Daoy (cell line): Measurements from ENCODE around the gene PCK2. TPM values are rescaled to one million over a fixed set of nuclear protein-coding genes. Genes with fewer than 3 reads are reported as not detected.

Source experiments
- DNase-seq: peaks from one replicate; pipeline ENCODE4 v3.0.0-alpha.2; 2015; ENCODE audit warnings: low read depth
- total RNA-seq: library from RNA; depleted of rRNA; stranded (reverse); fragments of >200 nt; shearing (Covaris generic); gene quantifications from 2 replicates; pipeline ENCODE4 v1.2.3, GENCODE V29; 2014

The PCK2 gene
- total RNA-seq, 1 experiment from 2014 or later, result 6.6 TPM

DNA sequence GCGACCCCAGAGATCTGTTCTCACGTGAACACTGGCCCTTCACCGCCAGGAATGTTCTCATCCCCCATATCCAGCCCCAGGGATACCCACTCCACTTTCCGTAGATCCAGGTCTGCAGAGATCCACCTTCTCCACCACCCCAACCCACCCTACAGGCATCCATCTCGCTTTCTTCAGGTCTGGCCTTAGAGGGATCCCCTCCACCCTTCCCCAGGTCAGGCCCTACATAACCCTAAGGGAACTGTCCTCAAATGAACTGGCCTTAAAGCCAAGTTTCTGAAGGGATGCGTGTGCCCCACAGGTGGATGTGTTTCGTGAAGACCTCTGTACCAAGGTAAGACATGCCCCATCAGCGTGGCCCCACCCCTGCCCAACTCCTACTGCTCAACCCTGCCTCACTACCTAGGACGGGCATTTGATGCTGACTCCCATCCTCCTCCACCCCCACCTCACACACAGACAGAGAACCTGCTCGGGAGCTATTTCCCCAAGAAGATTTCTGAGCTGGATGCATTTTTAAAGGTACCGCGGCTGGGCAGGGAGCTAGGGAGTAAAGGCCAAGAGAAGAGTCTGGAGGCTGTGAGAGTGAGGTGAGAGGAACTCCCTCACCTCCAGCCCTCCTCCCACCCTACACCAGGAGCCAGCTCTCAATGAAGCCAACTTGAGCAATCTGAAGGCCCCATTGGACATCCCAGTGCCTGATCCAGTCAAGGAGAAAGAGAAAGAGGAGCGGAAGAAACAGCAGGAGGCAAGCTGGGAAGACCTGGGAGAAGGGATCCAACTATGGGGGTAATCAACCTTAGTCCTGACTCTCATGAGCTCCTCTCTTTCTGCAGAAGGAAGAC is 42.8 kb downstream of the PCK2 start:
- no peak for DNase-seq

GRCh38 chr14:24137529-24138395 is 43.7 kb downstream of the PCK2 start:
- DNase-seq, result no peak

GRCh38 chr14:24138396-24139271 is 44.5 kb downstream of the PCK2 start:
- DNase-seq, result no peak

- no peak for DNase-seq
These were observed 45.3 kb downstream of the PCK2 start for GRCh38 chr14:24139272-24139934.

DNA sequence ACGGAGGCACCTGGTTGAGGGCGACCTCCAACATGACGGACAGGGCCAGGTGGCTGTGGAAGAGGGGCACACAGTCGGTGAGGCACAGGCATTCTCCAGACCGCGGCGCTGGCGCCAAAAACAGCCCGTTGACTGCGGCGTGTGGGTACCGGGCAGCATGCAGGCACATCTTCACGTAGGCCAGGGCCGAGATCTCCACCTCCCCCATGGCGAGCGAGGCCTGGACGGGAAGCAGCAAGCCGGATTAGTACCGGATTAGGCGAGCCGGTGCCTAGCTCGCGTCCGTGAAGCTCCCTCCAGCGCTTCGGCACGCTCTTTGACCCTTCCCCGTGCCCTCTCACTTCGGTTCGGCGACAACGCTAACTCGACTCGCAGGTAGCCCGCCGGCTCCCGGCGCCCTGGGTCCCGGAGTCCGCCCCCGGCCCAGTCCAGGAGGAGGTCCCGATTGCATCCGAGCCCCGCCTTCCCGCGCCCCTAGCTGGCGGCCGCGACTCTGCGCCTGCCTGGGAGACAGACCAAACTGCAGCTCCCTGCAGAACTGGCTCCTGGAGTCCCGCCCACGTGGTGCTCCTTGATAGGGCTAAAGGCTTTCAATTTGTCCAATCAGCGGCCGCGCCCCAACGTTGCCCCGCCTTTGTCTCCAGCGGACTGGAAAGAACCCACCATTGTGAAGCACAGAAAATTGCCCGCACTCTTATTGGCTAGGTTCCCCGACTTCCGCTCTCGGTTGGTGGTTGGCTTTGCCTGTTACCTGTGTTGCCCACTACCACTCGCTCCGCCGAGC is 47.2 kb downstream of the PCK2 start, which contains the start of gene EMC9:
TSS of gene EMC9 (minus strand) at position 495 of the 784 bp plus-strand sequence. CDS start at position 208, 287 bp downstream.
- DNase-seq, result peak; percentile 100

- peak; percentile 62 for DNase-seq
These were observed 49.4 kb downstream of the PCK2 start for GRCh38 chr14:24143511-24143910.

DNA sequence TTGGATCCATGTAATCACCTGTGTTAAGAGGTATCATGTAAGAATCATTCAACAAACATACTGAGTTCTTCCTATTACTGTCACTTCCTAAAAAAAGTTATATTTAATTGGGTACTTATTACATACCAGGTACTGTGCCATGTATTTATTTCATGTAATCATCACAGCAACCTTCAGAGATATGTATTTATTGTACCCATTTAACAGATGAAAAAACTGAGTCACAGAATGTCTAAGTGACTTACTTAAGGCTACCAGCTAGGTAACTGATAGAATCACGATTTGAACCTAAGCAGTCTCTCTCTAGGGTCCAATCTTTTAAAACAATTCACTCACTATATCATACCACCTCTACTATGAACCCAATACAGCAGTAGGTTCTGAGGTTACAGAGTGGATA is 50.3 kb downstream of the PCK2 start:
- DNase-seq, result no peak

DNA sequence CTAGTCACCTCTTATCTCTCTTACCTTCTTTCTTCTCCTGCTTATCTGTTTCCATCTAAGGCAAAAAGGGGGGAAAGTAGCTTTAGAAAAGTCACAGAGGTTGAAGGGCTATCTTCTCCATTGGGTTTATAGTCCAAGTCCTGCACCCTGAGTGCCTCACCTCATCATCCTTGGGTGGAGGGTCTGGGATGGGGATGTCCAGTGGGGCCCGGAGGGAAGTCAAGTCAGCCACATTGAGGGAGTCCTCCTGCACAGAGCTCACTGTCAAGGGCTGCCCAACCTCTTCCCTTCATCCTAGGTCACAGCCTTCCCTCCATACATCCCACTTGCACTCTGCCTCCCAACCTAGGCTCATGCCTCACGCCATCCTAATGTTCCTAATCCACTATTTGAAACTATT is 51.1 kb downstream of the PCK2 start:
- no peak for DNase-seq

GRCh38 chr14:24145690-24146452 is 51.8 kb downstream of the PCK2 start:
- no peak for DNase-seq

DNA sequence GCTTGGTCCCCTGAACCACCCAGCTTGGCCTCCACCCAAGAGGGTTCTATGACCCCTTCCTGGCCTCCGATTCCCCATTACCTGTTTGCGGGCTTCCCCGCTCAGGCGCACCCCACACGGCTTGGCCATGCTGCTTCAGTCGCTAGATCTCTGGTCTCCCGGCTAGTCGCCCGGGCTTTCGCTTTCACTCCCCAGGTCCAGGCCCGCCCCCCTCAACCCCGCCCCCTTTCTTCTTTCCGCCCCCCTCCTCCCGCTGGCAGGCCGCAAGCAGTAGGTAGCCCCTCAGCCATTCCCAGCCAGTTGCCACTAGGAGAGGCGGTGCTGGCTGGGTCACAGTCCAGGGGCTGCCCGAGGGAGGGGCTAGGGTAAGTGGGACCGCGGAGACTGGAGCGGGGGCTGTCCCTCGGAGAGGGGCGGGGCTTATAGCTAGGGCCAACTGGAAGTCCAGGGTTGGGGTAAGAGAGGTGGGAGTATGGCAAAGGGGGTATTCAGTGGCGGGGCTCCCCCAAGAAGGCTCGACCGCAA is 52.4 kb downstream of the PCK2 start, which contains the start of gene PSME2:
TSS of gene PSME2 (minus strand) at position 158 of the 525 bp plus-strand sequence. CDS start at position 129, 29 bp downstream.
- DNase-seq, result peak; percentile 100

- peak; percentile 100 for DNase-seq
These were observed 53.1 kb downstream of the PCK2 start, which contains the start of gene RNF31 for GRCh38 chr14:24146978-24147760. RNF31 (plus strand) TSS chr14:24147498; CDS start chr14:24147699, 201 bp downstream.

- DNase-seq, result no peak
These were observed 53.8 kb downstream of the PCK2 start for GRCh38 chr14:24147761-24148428.

DNA sequence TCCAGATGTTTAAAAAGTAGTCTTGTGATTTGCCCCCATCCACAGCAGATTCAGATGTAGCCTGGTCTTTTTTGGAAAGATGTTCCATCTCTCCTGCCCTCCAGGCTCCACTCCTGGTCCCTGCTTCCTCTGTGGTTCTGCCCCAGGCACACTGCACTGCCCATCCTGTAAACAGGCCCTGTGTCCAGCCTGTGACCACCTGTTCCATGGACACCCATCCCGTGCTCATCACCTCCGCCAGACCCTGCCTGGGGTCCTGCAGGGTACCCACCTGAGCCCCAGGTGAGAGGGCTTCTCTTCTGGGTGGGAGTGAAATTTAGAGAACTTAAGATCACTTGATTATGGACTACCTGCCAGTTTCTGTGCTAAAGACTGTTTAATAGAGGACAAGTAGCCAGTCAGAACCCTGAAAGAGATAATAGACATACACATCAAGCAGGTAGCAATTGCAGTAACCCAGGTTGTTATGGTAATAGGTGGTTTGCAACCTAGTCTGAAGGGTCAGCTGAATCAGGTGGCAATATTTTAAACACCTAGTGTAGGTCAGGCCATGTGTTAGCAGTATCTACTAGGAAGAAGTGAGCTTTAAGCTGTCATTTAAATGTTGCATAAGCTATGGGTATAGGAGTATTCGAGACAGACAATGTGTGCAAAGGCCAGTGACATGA is 55.3 kb downstream of the PCK2 start:
- no peak for DNase-seq

DNA sequence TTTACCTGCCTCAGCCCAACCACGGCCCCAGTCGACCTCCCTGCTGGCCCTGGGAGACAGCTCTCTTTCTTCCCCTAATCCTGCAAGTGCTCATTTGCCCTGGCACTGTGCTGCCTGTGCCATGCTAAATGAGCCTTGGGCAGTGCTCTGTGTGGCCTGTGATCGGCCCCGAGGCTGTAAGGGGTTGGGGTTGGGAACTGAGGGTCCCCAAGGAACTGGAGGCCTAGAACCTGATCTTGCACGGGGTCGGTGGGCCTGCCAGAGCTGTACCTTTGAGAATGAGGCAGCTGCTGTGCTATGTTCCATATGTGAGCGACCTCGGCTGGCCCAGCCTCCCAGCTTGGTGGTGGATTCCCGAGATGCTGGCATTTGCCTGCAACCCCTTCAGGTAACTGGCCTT is 56.0 kb downstream of the PCK2 start:
- DNase-seq, result no peak

- no peak for DNase-seq
These were observed 56.5 kb downstream of the PCK2 start for GRCh38 chr14:24150567-24150966.

DNA sequence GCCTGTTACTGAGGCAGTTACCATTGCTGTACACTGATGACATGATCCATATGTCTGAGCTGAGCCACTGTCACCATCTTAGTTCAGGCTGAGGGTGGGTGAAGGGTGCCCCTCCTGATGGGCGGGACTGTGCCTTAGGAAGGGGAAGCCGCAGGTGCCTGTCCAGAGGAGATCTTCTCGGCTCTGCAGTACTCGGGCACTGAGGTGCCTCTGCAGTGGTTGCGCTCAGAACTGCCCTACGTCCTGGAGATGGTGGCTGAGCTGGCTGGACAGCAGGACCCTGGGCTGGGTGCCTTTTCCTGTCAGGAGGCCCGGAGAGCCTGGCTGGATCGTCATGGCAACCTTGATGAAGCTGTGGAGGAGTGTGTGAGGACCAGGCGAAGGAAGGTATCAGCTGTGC is 56.9 kb downstream of the PCK2 start:
- DNase-seq, result no peak
